A549 treated with CpdA at 1 μM for 4 hours (cell line): Measurements from ENCODE around the gene SYTL3. TPM values are rescaled to one million over a fixed set of nuclear protein-coding genes. Genes with fewer than 3 reads are reported as not detected.

Experiments used
- total RNA-seq: library from RNA; stranded (reverse); fragments of 200-300 nt; extraction: Qiagen RNA extraction; gene quantifications from 5 replicates; pipeline ENCODE4 v1.2.3, GENCODE V29; 2022; ENCODE audit warnings: low read depth

Gene SYTL3
- total RNA-seq, result 0.98 to 1.2 TPM (median 1.1 TPM) in 5 replicates

GRCh38 chr6:158649289-158650143 is at the start of gene SYTL3:
Gene SYTL3 (plus strand): TSS chr6:158650054. CDS start chr6:158663269, 13,215 bp downstream.

GRCh38 chr6:158644231-158645063 is 5.4 kb upstream of the SYTL3 start, which contains the start of gene DYNLT1:
Gene DYNLT1 (minus strand): TSS chr6:158644743. CDS start chr6:158644708, 35 bp downstream.

Other genes starting within 250 kb of the SYTL3 start
- 13.8 to 16.0 TPM (median 14.8 TPM) in 5 replicates for gene TMEM181, start 90.0 kb upstream of the SYTL3 start, total RNA-seq
- 98.2 to 123 TPM (median 102 TPM) in 5 replicates for gene DYNLT1, start 5.3 kb upstream of the SYTL3 start, total RNA-seq
- gene EZR, start 169.3 kb downstream of the SYTL3 start, total RNA-seq, result 279 to 341 TPM (median 301 TPM) in 5 replicates